ENCODE data around the gene PTPRJ. TPM values are rescaled to one million over a fixed set of nuclear protein-coding genes. Genes with fewer than 3 reads are reported as not detected.
A peak's percentile ranks its signal among the peaks of the same experiment; 100 is the strongest.

The PTPRJ gene
- total RNA-seq, 4 donors from 2014 or later = 4.2 to 26.2 (median 9.2) TPM

GRCh38 chr11:48124880-48125279 lies 144.5 kb downstream of the PTPRJ start:
- no peak overlapping the region for H3K4me3 ChIP-seq (ENCODE audit: low read depth, poor library complexity, severe bottlenecking)
- peak in 1 of 2 donors; percentile 79 for DNase-seq (ENCODE audit: low spot score in 2 of 2)
- TF ChIP-seq POLR2A (IDR thresholded peaks at IDR 0.05) (no peak), CTCF (IDR thresholded peaks at IDR 0.05) (no peak)
- WGBS, 2 donors = 85 to 86% methylated on average over 11 of the region's 11 CpGs
- intact Hi-C loops (cut with DNase I; ENCODE audit: low total_unique reads) = no loop called here

- TF ChIP-seq CTCF (IDR thresholded peaks at IDR 0.05) (no peak), POLR2A (IDR thresholded peaks at IDR 0.05) (no peak)
- intact Hi-C loops (cut with DNase I; ENCODE audit: low total_unique reads) = no loop called here
- no peak overlapping the region for H3K4me3 ChIP-seq (ENCODE audit: low read depth, poor library complexity, severe bottlenecking)
- peak in 1 of 2 donors; percentile 57 for DNase-seq (ENCODE audit: low spot score in 2 of 2)
- WGBS, 2 donors = 87 to 98% methylated on average over 6 of the region's 6 CpGs
Observed at GRCh38 chr11:48125866-48126265, 145.5 kb downstream of the PTPRJ start.

- DNase-seq (ENCODE audit: low spot score in 2 of 2) = peak in 1 of 2 donors; percentile 65
- no peak overlapping the region for H3K4me3 ChIP-seq (ENCODE audit: low read depth, poor library complexity, severe bottlenecking)
- intact Hi-C loops (cut with DNase I; ENCODE audit: low total_unique reads) = no loop called here
- no peak for TF ChIP-seq CTCF (IDR thresholded peaks at IDR 0.05)
- TF ChIP-seq POLR2A (IDR thresholded peaks at IDR 0.05) = no peak
- WGBS, 2 donors = 95 to 96% methylated on average over 22 of the region's 22 CpGs
Observed at GRCh38 chr11:48127521-48128183, 147.3 kb downstream of the PTPRJ start.

GRCh38 chr11:48129697-48130395 lies 149.5 kb downstream of the PTPRJ start:
- H3K4me3 ChIP-seq (ENCODE audit: low read depth, poor library complexity, severe bottlenecking) = no peak overlapping the region
- 89 to 92% methylated on average over 6 of the region's 6 CpGs for WGBS, 2 donors
- no peak for TF ChIP-seq POLR2A (IDR thresholded peaks at IDR 0.05)
- no peak for TF ChIP-seq CTCF (IDR thresholded peaks at IDR 0.05)
- intact Hi-C loops (cut with DNase I; ENCODE audit: low total_unique reads) = no loop called here
- DNase-seq (ENCODE audit: low spot score in 2 of 2) = peak in 1 of 2 donors; percentile 23

- intact Hi-C loops (cut with DNase I; ENCODE audit: low total_unique reads) = no loop called here
- 92 to 94% methylated on average over 10 of the region's 10 CpGs for WGBS, 2 donors
- no peak for TF ChIP-seq POLR2A (IDR thresholded peaks at IDR 0.05)
- TF ChIP-seq CTCF (IDR thresholded peaks at IDR 0.05) = no peak
- peak in 1 of 2 donors; percentile 32 for DNase-seq (ENCODE audit: low spot score in 2 of 2)
- H3K4me3 ChIP-seq (ENCODE audit: low read depth, poor library complexity, severe bottlenecking) = no peak overlapping the region
Observed at GRCh38 chr11:48134221-48134922, 154.0 kb downstream of the PTPRJ start.
